Activated CD8-positive, alpha-beta memory T cell treated with anti-CD3 and anti-CD28 coated beads for 36 hours (primary cell): ENCODE measurements around the gene DLX3. TPM values are rescaled to one million over a fixed set of nuclear protein-coding genes. Genes with fewer than 3 reads are reported as not detected.

ENCODE experiments used
- CTCF ChIA-PET: fragments of 350-600 bp; sonication (Branson Sonifier 250); formaldehyde crosslinking; loops from one replicate; lab custom pipeline; 2021; ENCODE audit warnings: antibody characterized with exemption; lab: Charles Lee
- POLR2A ChIA-PET: fragments of 350-600 bp; sonication (Branson Sonifier 250); formaldehyde crosslinking; loops from one replicate; lab custom pipeline; 2021; ENCODE audit warnings: antibody characterized with exemption; lab: Charles Lee
- total RNA-seq, 2 experiments: library from RNA; stranded (reverse); gene quantifications; one replicate each; pipeline ENCODE4 v1.2.3, GENCODE V29; 2021

Gene DLX3
- total RNA-seq, 2 experiments from 2014 or later = 0.08 to 0.13 TPM

GRCh38 chr17:49968405-49969133 is 26.5 kb downstream of the DLX3 start:
- POLR2A ChIA-PET = no interaction called here

GRCh38 chr17:49967621-49968404 is 27.2 kb downstream of the DLX3 start:
- POLR2A ChIA-PET = no interaction called here

More at GRCh38 chr17:49968405-49969133, 26.5 kb downstream of the DLX3 start:
- CTCF ChIA-PET = interaction anchor here (1.2 to 3.0 kb wide), 2 partner anchors 28 to 30 kb away, joined by 3 to 13 read pairs; no protein-coding TSS in a partner anchor

GRCh38 chr17:49967205-49967604 is 27.8 kb downstream of the DLX3 start:
- ChIA-PET CTCF (interaction anchor here (3.0 kb wide), 1 partner anchor 30 kb away, joined by 13 read pairs; no protein-coding TSS in a partner anchor), POLR2A (no interaction called here)

More at GRCh38 chr17:49967621-49968404, 27.2 kb downstream of the DLX3 start:
- CTCF ChIA-PET = interaction anchor here (3.0 kb wide), 1 partner anchor 29 kb away, joined by 13 read pairs; no protein-coding TSS in a partner anchor

- ChIA-PET CTCF (interaction anchor here (0.6 to 3.0 kb wide), 4 partner anchors 14 to 195 kb away, joined by 3 to 13 read pairs (median 4); no protein-coding TSS in a partner anchor), POLR2A (no interaction called here)
Measured at GRCh38 chr17:49966767-49967166, 28.3 kb downstream of the DLX3 start.

GRCh38 chr17:49965524-49965909 is 29.5 kb downstream of the DLX3 start:
- CTCF ChIA-PET = interaction anchor here (1.0 to 1.2 kb wide), 4 partner anchors 13 to 85 kb away, joined by 3 to 5 read pairs (median 4); no protein-coding TSS in a partner anchor
- POLR2A ChIA-PET = no interaction called here

- POLR2A ChIA-PET = no interaction called here
- CTCF ChIA-PET = no interaction called here
Measured at GRCh38 chr17:49964769-49965523, 30.1 kb downstream of the DLX3 start.

- POLR2A ChIA-PET = no interaction called here
- CTCF ChIA-PET = interaction anchor here (0.6 to 1.8 kb wide), 3 partner anchors 12 to 530 kb away, joined by 3 to 6 read pairs (median 3); partner anchors contain the start of gene DLX3
Measured at GRCh38 chr17:49964303-49964768, 30.7 kb downstream of the DLX3 start.

GRCh38 chr17:49963626-49964302 is 31.3 kb downstream of the DLX3 start:
- ChIA-PET CTCF (interaction anchor here (0.6 to 1.8 kb wide), 4 partner anchors 13 to 530 kb away, joined by 3 to 6 read pairs (median 3); partner anchors contain the start of gene DLX3), POLR2A (interaction anchor here (1.0 kb wide), 1 partner anchor 33 kb away, joined by 3 read pairs; no protein-coding TSS in a partner anchor)

GRCh38 chr17:49963309-49963625 is 31.8 kb downstream of the DLX3 start:
- POLR2A ChIA-PET = interaction anchor here (1.0 kb wide), 1 partner anchor 33 kb away, joined by 3 read pairs; no protein-coding TSS in a partner anchor
- CTCF ChIA-PET = interaction anchor here (0.6 to 1.8 kb wide), 3 partner anchors 11 to 32 kb away, joined by 3 to 6 read pairs (median 6); partner anchors contain the start of gene DLX3

- ChIA-PET POLR2A (interaction anchor here (1.0 kb wide), 1 partner anchor 34 kb away, joined by 3 read pairs; no protein-coding TSS in a partner anchor), CTCF (interaction anchor here (1.3 to 1.8 kb wide), 4 partner anchors 9 to 64 kb away, joined by 3 to 6 read pairs (median 4); partner anchors contain the start of gene DLX3)
Measured at GRCh38 chr17:49962599-49963308, 32.3 kb downstream of the DLX3 start.

GRCh38 chr17:49959183-49959935 is 35.7 kb downstream of the DLX3 start:
- ChIA-PET CTCF (interaction anchor here (11.2 kb wide), 1 partner anchor 36 kb away, joined by 144 read pairs; the partner anchor contains the start of gene DLX3), POLR2A (no interaction called here)

- CTCF ChIA-PET = interaction anchor here (0.7 to 11.2 kb wide), 2 partner anchors 37 to 47 kb away, joined by 3 to 144 read pairs; partner anchors contain the start of gene DLX3
- POLR2A ChIA-PET = no interaction called here
Measured at GRCh38 chr17:49958723-49959122, 36.3 kb downstream of the DLX3 start.

GRCh38 chr17:49957350-49957749 is 37.7 kb downstream of the DLX3 start:
- ChIA-PET POLR2A (no interaction called here), CTCF (interaction anchor here (1.6 to 11.2 kb wide), 2 partner anchors 20 to 38 kb away, joined by 4 to 144 read pairs; partner anchors contain the start of gene DLX3)

- POLR2A ChIA-PET = no interaction called here
Measured at GRCh38 chr17:49956780-49957179, 38.2 kb downstream of the DLX3 start.

GRCh38 chr17:49955157-49955556 is 39.9 kb downstream of the DLX3 start:
- CTCF ChIA-PET = interaction anchor here (11.2 kb wide), 1 partner anchor 41 kb away, joined by 144 read pairs; the partner anchor contains the start of gene DLX3
- POLR2A ChIA-PET = no interaction called here

More at GRCh38 chr17:49956780-49957179, 38.2 kb downstream of the DLX3 start:
- CTCF ChIA-PET = interaction anchor here (1.6 to 11.2 kb wide), 2 partner anchors 21 to 39 kb away, joined by 4 to 144 read pairs; partner anchors contain the start of gene DLX3

- POLR2A ChIA-PET = no interaction called here
- CTCF ChIA-PET = interaction anchor here (0.9 to 11.2 kb wide), 18 partner anchors 9 to 92 kb away, joined by 3 to 144 read pairs (median 4); partner anchors contain the start of gene DLX3
Measured at GRCh38 chr17:49952912-49953497, 42.0 kb downstream of the DLX3 start.
